Measurements from ENCODE around the gene ZNF138.

ZNF138 gene

DNA sequence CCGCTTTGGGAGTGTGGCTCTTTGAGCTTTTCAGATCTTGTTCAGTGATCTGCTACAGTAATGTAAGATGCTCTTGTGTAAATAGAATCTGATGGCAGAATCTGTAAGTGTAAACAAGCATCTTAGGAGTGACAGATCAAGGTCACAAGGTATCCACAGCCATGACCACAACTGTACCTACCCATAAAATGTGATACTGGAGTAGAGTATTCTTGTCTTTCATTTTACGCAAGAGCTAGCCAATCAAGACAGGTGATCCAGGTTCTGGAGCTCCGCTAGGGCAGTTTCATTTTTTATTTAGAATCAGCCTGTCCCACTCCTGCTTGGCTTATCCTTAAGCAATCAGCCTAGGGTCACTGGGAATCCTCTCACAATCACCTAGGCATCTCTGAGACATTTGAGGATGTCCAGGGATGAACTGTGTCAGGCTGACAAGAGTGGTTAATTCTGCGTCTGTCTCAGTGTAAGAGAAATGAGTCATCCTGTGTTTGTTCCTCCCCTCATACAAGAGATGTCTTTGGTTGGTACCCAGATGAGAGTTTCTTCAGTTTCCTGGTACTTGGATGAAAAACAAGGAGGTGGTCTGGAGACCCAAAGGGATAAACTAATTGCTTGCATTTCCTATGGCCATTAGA, 13.6 kb downstream of the ZNF138 start:
- Histone ChIP-seq H3K9me3 (ENCODE audit: control insufficient read depth, low read length) (peaks cover 5% of the 10 kb centered on the region), H3K4me2 (ENCODE audit: low read length, poor library complexity, severe bottlenecking) (no peak overlapping the region), H3K27me3 (ENCODE audit: control insufficient read depth in 1 of 2, insufficient read depth in 1 of 2, low read length in 2 of 2) (no peaks in the 10 kb centered on the region), H3K27ac (ENCODE audit: low read length, poor library complexity, severe bottlenecking) (no peak overlapping the region), H3K9ac (ENCODE audit: low read length) (no peak overlapping the region), H3K23ac (ENCODE audit: low read length in 2 of 2) (no peak overlapping the region), H3K79me1 (replicated peaks; ENCODE audit: low read length, poor library complexity, severe bottlenecking) (peaks cover 15% of the 10 kb centered on the region), H4K8ac (ENCODE audit: low read length) (no peak overlapping the region), H2AFZ (ENCODE audit: low read depth, low read length) (no peak overlapping the region), H2BK15ac (ENCODE audit: low read depth, poor library complexity, severe bottlenecking) (no peak overlapping the region), H3K4me1 (ENCODE audit: control insufficient read depth, insufficient read depth, low read depth, low read length) (no peaks in the 10 kb centered on the region), H3K36me3 (ENCODE audit: control insufficient read depth in 1 of 2, insufficient read depth in 2 of 2, low read depth in 1 of 2, low read length in 2 of 2) (peaks cover 7 to 9% of the 10 kb centered on the region in 2 experiments), H2BK5ac (ENCODE audit: low read depth, low read length, poor library complexity, severe bottlenecking) (no peak overlapping the region), H3K18ac (ENCODE audit: low read depth in 1 of 2, low read length in 2 of 2) (no peak overlapping the region), H3K4ac (ENCODE audit: low read depth in 1 of 2, low read length in 2 of 2) (no peak overlapping the region), H2BK120ac (ENCODE audit: low read depth, low read length) (no peak overlapping the region), H2AK5ac (ENCODE audit: low read length, severe bottlenecking) (no peak overlapping the region), H3K14ac (ENCODE audit: low read length in 2 of 2) (no peak overlapping the region), H3K4me3 (ENCODE audit: insufficient read depth in 1 of 2, low read depth in 1 of 2, low read length in 2 of 2) (no peak overlapping the region), H2BK12ac (ENCODE audit: low read length in 2 of 2) (no peak overlapping the region), H4K91ac (ENCODE audit: low read length) (no peak overlapping the region)
- DNase-seq = no peak
- WGBS = 85% methylated on average over 4 of the region's 4 CpGs

DNA sequence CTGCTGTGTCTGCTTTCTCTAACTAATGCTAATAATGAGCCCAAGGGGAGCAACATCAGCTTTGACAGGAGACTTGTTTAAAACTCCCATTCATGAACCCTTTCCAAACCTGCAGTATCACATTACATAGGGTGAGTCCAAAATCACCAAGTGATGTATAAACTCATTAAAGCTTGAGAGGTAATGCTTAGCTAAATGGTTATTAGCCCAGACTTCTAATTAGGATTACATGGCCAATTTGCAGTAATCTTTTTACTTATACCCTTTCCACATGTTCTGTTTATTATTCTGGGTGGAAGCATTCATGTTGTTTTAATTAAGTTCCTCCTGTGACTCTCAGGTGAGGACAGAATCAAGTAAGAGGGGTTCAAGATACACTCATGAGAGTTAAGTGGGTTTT, 17.5 kb downstream of the ZNF138 start:
- no peaks in the 10 kb centered on the region for H3K27me3 ChIP-seq (ENCODE audit: control insufficient read depth in 1 of 2, insufficient read depth in 1 of 2, low read length in 2 of 2)
- no peak overlapping the region for H4K8ac ChIP-seq (ENCODE audit: low read length)
- no peaks in the 10 kb centered on the region for H3K4me1 ChIP-seq (ENCODE audit: control insufficient read depth, insufficient read depth, low read depth, low read length)
- no peak overlapping the region for H3K9ac ChIP-seq (ENCODE audit: low read length)
- H2AK5ac ChIP-seq (ENCODE audit: low read length, severe bottlenecking) = no peak overlapping the region
- H2BK120ac ChIP-seq (ENCODE audit: low read depth, low read length) = no peak overlapping the region
- H3K23ac ChIP-seq (ENCODE audit: low read length in 2 of 2) = no peak overlapping the region
- H2BK5ac ChIP-seq (ENCODE audit: low read depth, low read length, poor library complexity, severe bottlenecking) = no peak overlapping the region
- H3K18ac ChIP-seq (ENCODE audit: low read depth in 1 of 2, low read length in 2 of 2) = no peak overlapping the region
- H4K91ac ChIP-seq (ENCODE audit: low read length) = no peak overlapping the region
- H2AFZ ChIP-seq (ENCODE audit: low read depth, low read length) = no peak overlapping the region
- H3K79me1 ChIP-seq (replicated peaks; ENCODE audit: low read length, poor library complexity, severe bottlenecking) = peaks cover 4% of the 10 kb centered on the region
- no peak overlapping the region for H3K4me2 ChIP-seq (ENCODE audit: low read length, poor library complexity, severe bottlenecking)
- H3K4ac ChIP-seq (ENCODE audit: low read depth in 1 of 2, low read length in 2 of 2) = no peak overlapping the region
- no peaks in the 10 kb centered on the region for H3K9me3 ChIP-seq (ENCODE audit: control insufficient read depth, low read length)
- no peak overlapping the region for H3K4me3 ChIP-seq (ENCODE audit: insufficient read depth in 1 of 2, low read depth in 1 of 2, low read length in 2 of 2)
- no peak overlapping the region for H2BK12ac ChIP-seq (ENCODE audit: low read length in 2 of 2)
- peaks cover 3 to 7% of the 10 kb centered on the region in 2 experiments for H3K36me3 ChIP-seq (ENCODE audit: control insufficient read depth in 1 of 2, insufficient read depth in 2 of 2, low read depth in 1 of 2, low read length in 2 of 2)
- H3K27ac ChIP-seq (ENCODE audit: low read length, poor library complexity, severe bottlenecking) = no peak overlapping the region
- no peak overlapping the region for H3K14ac ChIP-seq (ENCODE audit: low read length in 2 of 2)
- H2BK15ac ChIP-seq (ENCODE audit: low read depth, poor library complexity, severe bottlenecking) = no peak overlapping the region
- DNase-seq = no peak

DNA sequence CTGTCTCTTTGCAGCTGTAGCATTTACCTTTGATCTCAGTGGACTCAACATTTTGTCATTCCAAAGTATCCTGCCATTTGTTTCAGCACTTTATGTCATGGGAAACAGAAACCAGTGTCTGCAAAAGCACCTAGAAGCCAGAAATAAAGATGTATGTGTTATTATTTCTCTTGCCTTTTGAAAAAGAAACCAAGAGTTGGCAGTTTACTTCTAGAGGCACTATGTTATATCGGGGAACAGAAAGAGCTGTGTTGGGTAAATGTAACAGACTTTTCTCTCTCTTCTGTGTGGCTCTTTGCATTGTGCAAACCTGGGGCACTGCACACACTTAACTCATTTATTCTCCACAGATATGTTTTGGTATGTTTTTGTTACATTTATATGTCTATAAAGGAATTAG, 36.7 kb downstream of the ZNF138 start:
- Histone ChIP-seq H2BK5ac (ENCODE audit: low read depth, low read length, poor library complexity, severe bottlenecking) (no peak overlapping the region), H3K36me3 (ENCODE audit: control insufficient read depth in 1 of 2, insufficient read depth in 2 of 2, low read depth in 1 of 2, low read length in 2 of 2) (peaks cover 0 to 16% of the 10 kb centered on the region in 2 experiments), H2BK120ac (ENCODE audit: low read depth, low read length) (no peak overlapping the region), H3K4me2 (ENCODE audit: low read length, poor library complexity, severe bottlenecking) (no peak overlapping the region), H3K4ac (ENCODE audit: low read depth in 1 of 2, low read length in 2 of 2) (no peak overlapping the region), H2BK15ac (ENCODE audit: low read depth, poor library complexity, severe bottlenecking) (no peak overlapping the region), H3K23ac (ENCODE audit: low read length in 2 of 2) (no peak overlapping the region), H3K79me1 (replicated peaks; ENCODE audit: low read length, poor library complexity, severe bottlenecking) (no peaks in the 10 kb centered on the region), H4K8ac (ENCODE audit: low read length) (no peak overlapping the region), H3K27ac (ENCODE audit: low read length, poor library complexity, severe bottlenecking) (no peak overlapping the region), H3K18ac (ENCODE audit: low read depth in 1 of 2, low read length in 2 of 2) (no peak overlapping the region), H2AFZ (ENCODE audit: low read depth, low read length) (no peak overlapping the region), H3K9ac (ENCODE audit: low read length) (no peak overlapping the region), H3K14ac (ENCODE audit: low read length in 2 of 2) (no peak overlapping the region), H3K9me3 (ENCODE audit: control insufficient read depth, low read length) (peaks cover 17% of the 10 kb centered on the region), H4K91ac (ENCODE audit: low read length) (no peak overlapping the region), H2BK12ac (ENCODE audit: low read length in 2 of 2) (no peak overlapping the region), H2AK5ac (ENCODE audit: low read length, severe bottlenecking) (no peak overlapping the region), H3K4me3 (ENCODE audit: insufficient read depth in 1 of 2, low read depth in 1 of 2, low read length in 2 of 2) (no peak overlapping the region), H3K4me1 (ENCODE audit: control insufficient read depth, insufficient read depth, low read depth, low read length) (no peaks in the 10 kb centered on the region), H3K27me3 (ENCODE audit: control insufficient read depth in 1 of 2, insufficient read depth in 1 of 2, low read length in 2 of 2) (no peaks in the 10 kb centered on the region)
- no peak for DNase-seq
- no CpG with 5 or more reads among the region's 1 CpG for WGBS

DNA sequence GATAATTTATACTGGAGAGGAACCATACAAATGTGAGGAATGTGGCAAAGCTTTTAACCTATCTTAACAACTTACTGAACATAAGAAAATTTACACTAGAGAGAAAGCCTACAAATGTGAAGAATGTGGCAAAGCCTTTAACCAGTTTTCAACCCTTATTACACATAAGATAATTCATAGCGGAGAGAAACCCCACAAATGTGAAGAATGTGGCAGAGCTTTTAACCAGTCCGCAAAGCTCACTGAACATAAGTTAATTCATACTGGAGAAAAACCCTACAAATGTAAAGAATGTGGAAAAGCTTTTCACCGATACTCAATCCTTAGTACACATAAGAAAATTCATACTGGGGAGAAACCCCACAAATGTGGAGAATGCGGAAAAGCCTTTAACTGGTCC, 37.9 kb downstream of the ZNF138 start:
- Histone ChIP-seq H3K27me3 (ENCODE audit: control insufficient read depth in 1 of 2, insufficient read depth in 1 of 2, low read length in 2 of 2) (no peaks in the 10 kb centered on the region), H3K9ac (ENCODE audit: low read length) (no peak overlapping the region), H3K4me1 (ENCODE audit: control insufficient read depth, insufficient read depth, low read depth, low read length) (no peaks in the 10 kb centered on the region), H4K91ac (ENCODE audit: low read length) (no peak overlapping the region), H3K4ac (ENCODE audit: low read depth in 1 of 2, low read length in 2 of 2) (no peak overlapping the region), H2AK5ac (ENCODE audit: low read length, severe bottlenecking) (no peak overlapping the region), H3K79me1 (replicated peaks; ENCODE audit: low read length, poor library complexity, severe bottlenecking) (no peaks in the 10 kb centered on the region), H3K4me2 (ENCODE audit: low read length, poor library complexity, severe bottlenecking) (no peak overlapping the region), H4K8ac (ENCODE audit: low read length) (no peak overlapping the region), H2BK15ac (ENCODE audit: low read depth, poor library complexity, severe bottlenecking) (no peak overlapping the region), H3K14ac (ENCODE audit: low read length in 2 of 2) (no peak overlapping the region), H3K9me3 (ENCODE audit: control insufficient read depth, low read length) (peaks cover 17% of the 10 kb centered on the region), H3K23ac (ENCODE audit: low read length in 2 of 2) (no peak overlapping the region), H3K4me3 (ENCODE audit: insufficient read depth in 1 of 2, low read depth in 1 of 2, low read length in 2 of 2) (no peak overlapping the region), H2BK5ac (ENCODE audit: low read depth, low read length, poor library complexity, severe bottlenecking) (no peak overlapping the region), H3K18ac (ENCODE audit: low read depth in 1 of 2, low read length in 2 of 2) (no peak overlapping the region), H2BK12ac (ENCODE audit: low read length in 2 of 2) (no peak overlapping the region), H3K27ac (ENCODE audit: low read length, poor library complexity, severe bottlenecking) (no peak overlapping the region), H2BK120ac (ENCODE audit: low read depth, low read length) (no peak overlapping the region), H3K36me3 (ENCODE audit: control insufficient read depth in 1 of 2, insufficient read depth in 2 of 2, low read depth in 1 of 2, low read length in 2 of 2) (peaks cover 0 to 16% of the 10 kb centered on the region in 2 experiments), H2AFZ (ENCODE audit: low read depth, low read length) (no peak overlapping the region)
- WGBS = 78% methylated on average over 3 of the region's 4 CpGs
- no peak for DNase-seq

All from mesenchymal stem cell (in vitro differentiated cells and primary cell).